ENCODE measurements around the gene RAD51B. TPM values are rescaled to one million over a fixed set of nuclear protein-coding genes. Genes with fewer than 3 reads are reported as not detected.
"Not testable (repeated sequence)": the region's sequence is repeated elsewhere in the genome, so short reads cannot be mapped to it uniquely, and the experiment has no call there.

Gene RAD51B
- total and polyA plus RNA-seq, 3 donors from 2014 or later = 5.5 to 22.5 (median 19.1) TPM

- H3K4me1 ChIP-seq = no peaks in the 10 kb centered on the region
- no peak overlapping the region for H3K27ac ChIP-seq
- no peak overlapping the region for H3K4me3 ChIP-seq
- no peak for DNase-seq
- 77 to 87% methylated on average over 2 of the region's 2 CpGs for WGBS, 2 donors
- H3K27me3 ChIP-seq = no peaks in the 10 kb centered on the region
- H3K9me3 ChIP-seq = no peaks in the 10 kb centered on the region
- no peak for TF ChIP-seq POLR2A (IDR thresholded peaks at IDR 0.05)
- no peak for TF ChIP-seq CTCF (IDR thresholded peaks at IDR 0.05)
- intact Hi-C loops (cut with DNase I; ENCODE audit: low total_unique reads) = no loop called here
- no peaks in the 10 kb centered on the region for H3K36me3 ChIP-seq (ENCODE audit: low read depth, missing control alignments)
Observed at GRCh38 chr14:68098834-68099233, 279.3 kb downstream of the RAD51B start.

GRCh38 chr14:68099495-68100045 lies 280.0 kb downstream of the RAD51B start:
- Histone ChIP-seq H3K27ac (no peak overlapping the region), H3K27me3 (no peaks in the 10 kb centered on the region), H3K4me3 (no peak overlapping the region), H3K36me3 (ENCODE audit: low read depth, missing control alignments) (no peaks in the 10 kb centered on the region), H3K9me3 (no peaks in the 10 kb centered on the region), H3K4me1 (no peaks in the 10 kb centered on the region)
- 87 to 94% methylated on average over 5 of the region's 5 CpGs for WGBS, 2 donors
- TF ChIP-seq CTCF (IDR thresholded peaks at IDR 0.05) = no peak
- no peak for TF ChIP-seq POLR2A (IDR thresholded peaks at IDR 0.05)
- no peak for DNase-seq
- intact Hi-C loops (cut with DNase I; ENCODE audit: low total_unique reads) = no loop called here

GRCh38 chr14:68101715-68102301 lies 282.2 kb downstream of the RAD51B start:
- H3K36me3 ChIP-seq (ENCODE audit: low read depth, missing control alignments); intact Hi-C loops (cut with DNase I; ENCODE audit: low total_unique reads); H3K27me3 ChIP-seq; H3K27ac ChIP-seq; H3K4me1 ChIP-seq; H3K9me3 ChIP-seq; DNase-seq; H3K4me3 ChIP-seq: not testable (repeated sequence)
- WGBS, 2 donors = 98 to 100% methylated on average over 2 to 3 of the region's 3 CpGs

- no peak for TF ChIP-seq POLR2A (IDR thresholded peaks at IDR 0.05)
- no peak for TF ChIP-seq CTCF (IDR thresholded peaks at IDR 0.05)
- intact Hi-C loops (cut with DNase I; ENCODE audit: low total_unique reads) = no loop called here
- DNase-seq = no peak
- WGBS, 2 donors = 71 to 77% methylated on average over 3 of the region's 3 CpGs
- Histone ChIP-seq H3K9me3 (no peaks in the 10 kb centered on the region), H3K4me3 (no peak overlapping the region), H3K27me3 (no peaks in the 10 kb centered on the region), H3K36me3 (ENCODE audit: low read depth, missing control alignments) (no peaks in the 10 kb centered on the region), H3K4me1 (no peaks in the 10 kb centered on the region), H3K27ac (no peak overlapping the region)
Observed at GRCh38 chr14:68103853-68104252, 284.3 kb downstream of the RAD51B start.

GRCh38 chr14:68104518-68104917 lies 284.9 kb downstream of the RAD51B start:
- TF ChIP-seq CTCF (IDR thresholded peaks at IDR 0.05) = no peak
- TF ChIP-seq POLR2A (IDR thresholded peaks at IDR 0.05) = no peak
- DNase-seq = no peak
- H3K27me3 ChIP-seq = no peaks in the 10 kb centered on the region
- WGBS, 2 donors = 82 to 83% methylated on average over 1 of the region's 1 CpG
- H3K4me1 ChIP-seq = no peaks in the 10 kb centered on the region
- H3K27ac ChIP-seq = no peak overlapping the region
- intact Hi-C loops (cut with DNase I; ENCODE audit: low total_unique reads) = no loop called here
- H3K4me3 ChIP-seq = no peak overlapping the region
- H3K36me3 ChIP-seq (ENCODE audit: low read depth, missing control alignments) = no peaks in the 10 kb centered on the region
- H3K9me3 ChIP-seq = no peaks in the 10 kb centered on the region
